PFSK-1 (cell line): ENCODE results near the gene RAB38.

ENCODE experiments used
- FOXP2 ChIP-seq: optimal IDR thresholded peaks from 2 replicates; pipeline ENCODE3; 2011; ENCODE audit warnings: borderline replicate concordance, control low read depth, inconsistent platforms; ENCODE audit not compliant: insufficient read depth; ENCODE audit errors: extremely low read length, extremely low read depth
- POLR2AphosphoS5 ChIP-seq: IDR thresholded peaks from 2 replicates; pipeline ENCODE4 v1.6.1; 2012; ENCODE audit warnings: low read depth, mild to moderate bottlenecking, control low read depth, low read length, moderate library complexity
- REST ChIP-seq, 2 experiments: IDR thresholded peaks; 2 replicates each; pipeline versions ENCODE4 v1.6.1 to v1.8.0; 2011 to 2012; ENCODE audit warnings: low read depth in 2 of 2, low read length in 2 of 2, control low read depth in 1 of 2, inconsistent platforms in 1 of 2, mild to moderate bottlenecking in 1 of 2, moderate library complexity in 1 of 2; ENCODE audit not compliant: insufficient read depth in 1 of 2
- SIN3A ChIP-seq: IDR thresholded peaks from 2 replicates; pipeline ENCODE4 v1.6.1; 2012; ENCODE audit warnings: mild to moderate bottlenecking, low read length, moderate library complexity, borderline replicate concordance; ENCODE audit not compliant: insufficient read depth
- TAF1 ChIP-seq: IDR thresholded peaks from 2 replicates; pipeline ENCODE4 v1.6.1; 2012; ENCODE audit warnings: low read length, control low read depth, borderline replicate concordance; ENCODE audit not compliant: insufficient read depth

Gene RAB38

GRCh38 chr11:88070437-88070836, 104.8 kb downstream of the RAB38 start:
- no peak for TF ChIP-seq SIN3A
- no peak for TF ChIP-seq TAF1
- TF ChIP-seq REST (IDR thresholded peaks at IDR 0.05; ENCODE audit: insufficient read depth in 1 of 2, low read depth in 2 of 2, low read length in 2 of 2), result no peak
- TF ChIP-seq FOXP2, result no peak
- no peak for TF ChIP-seq POLR2AphosphoS5

- TF ChIP-seq SIN3A, result no peak
- TF ChIP-seq TAF1, result no peak
- TF ChIP-seq FOXP2, result no peak
- TF ChIP-seq POLR2AphosphoS5, result no peak
- no peak for TF ChIP-seq REST (IDR thresholded peaks at IDR 0.05; ENCODE audit: insufficient read depth in 1 of 2, low read depth in 2 of 2, low read length in 2 of 2)
These were observed 106.2 kb downstream of the RAB38 start for GRCh38 chr11:88068848-88069554.

GRCh38 chr11:88066090-88066489, 109.2 kb downstream of the RAB38 start:
- TF ChIP-seq SIN3A, result no peak
- TF ChIP-seq REST (IDR thresholded peaks at IDR 0.05; ENCODE audit: insufficient read depth in 1 of 2, low read depth in 2 of 2, low read length in 2 of 2), result no peak
- TF ChIP-seq FOXP2, result no peak
- no peak for TF ChIP-seq POLR2AphosphoS5
- TF ChIP-seq TAF1, result no peak

GRCh38 chr11:88064097-88064705, 111.0 kb downstream of the RAB38 start:
- TF ChIP-seq FOXP2, result no peak
- no peak for TF ChIP-seq TAF1
- TF ChIP-seq REST (IDR thresholded peaks at IDR 0.05; ENCODE audit: insufficient read depth in 1 of 2, low read depth in 2 of 2, low read length in 2 of 2), result no peak
- no peak for TF ChIP-seq POLR2AphosphoS5
- no peak for TF ChIP-seq SIN3A
